Esophagus squamous epithelium (tissue), 4 donors: ENCODE measurements around the gene ACVR2B.

Experiments used
- CTCF ChIP-seq, 6 experiments: fragments of 450-650 bp in 4 of 6; fragments of 200-600 bp in 2 of 6; sonication (generic) in 2 of 6; IDR thresholded peaks; one replicate each; pipeline ENCODE4 v1.5.1; 2016 to 2019; ENCODE audit warnings: antibody characterized with exemption in 6 of 6, mild to moderate bottlenecking in 4 of 6, moderate library complexity in 4 of 6
- POLR2A ChIP-seq, 4 donors: fragments of 450-650 bp; IDR thresholded peaks; one replicate each; pipeline ENCODE4 v1.6.1; 2017; ENCODE audit warnings: antibody characterized with exemption in 4 of 4, mild to moderate bottlenecking in 4 of 4, moderate library complexity in 3 of 4

DNA sequence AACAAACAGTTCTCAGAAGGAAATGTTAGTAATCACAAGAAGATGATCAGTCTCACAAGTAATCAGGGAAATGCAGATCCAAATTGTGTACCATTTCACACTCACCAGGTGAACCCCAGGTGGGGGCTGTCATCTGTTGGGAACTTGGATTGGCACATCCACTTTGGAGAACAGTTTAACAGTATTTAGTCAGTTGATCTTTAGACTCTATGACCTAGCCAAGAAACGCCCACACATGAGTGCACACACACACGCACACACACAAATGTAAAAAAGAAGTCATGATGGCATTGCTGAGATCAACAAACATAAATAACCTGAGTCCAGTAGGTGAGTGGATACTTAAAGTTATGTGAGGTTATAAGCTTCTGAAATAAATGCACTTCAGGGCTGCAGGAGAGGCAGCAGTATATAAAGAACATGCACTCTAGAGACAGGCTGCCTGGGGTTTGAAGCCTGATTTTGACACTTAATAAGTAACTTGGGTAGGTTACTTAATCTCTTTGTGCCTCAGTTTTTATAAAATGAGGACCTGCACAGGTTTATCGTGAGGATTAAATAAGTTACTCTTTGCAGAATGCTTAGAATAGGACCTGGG lies 17.7 kb downstream of the ACVR2B start:
- TF ChIP-seq POLR2A (IDR thresholded peaks at IDR 0.05): no peak
- no peak for TF ChIP-seq CTCF (IDR thresholded peaks at IDR 0.05)
